Esophagus mucosa (tissue), 1 donor: ENCODE data around the gene WDR18. TPM values are rescaled to one million over a fixed set of nuclear protein-coding genes. Genes with fewer than 3 reads are reported as not detected.

ENCODE experiments used
- ATAC-seq: fragments of 200-7000 bp; cut with Tn5 transposase; one replicate; pipeline ENCODE4 v1.9.1; 2020
- total RNA-seq: library from RNA; stranded (reverse); gene quantifications from one replicate; pipeline ENCODE4 v1.2.4, GENCODE V29; 2023
- donor health status: DM: yes; HTN: yes; CAD: no.

WDR18 gene
- total RNA-seq, 1 donor from 2014 or later = 41.2 TPM

DNA sequence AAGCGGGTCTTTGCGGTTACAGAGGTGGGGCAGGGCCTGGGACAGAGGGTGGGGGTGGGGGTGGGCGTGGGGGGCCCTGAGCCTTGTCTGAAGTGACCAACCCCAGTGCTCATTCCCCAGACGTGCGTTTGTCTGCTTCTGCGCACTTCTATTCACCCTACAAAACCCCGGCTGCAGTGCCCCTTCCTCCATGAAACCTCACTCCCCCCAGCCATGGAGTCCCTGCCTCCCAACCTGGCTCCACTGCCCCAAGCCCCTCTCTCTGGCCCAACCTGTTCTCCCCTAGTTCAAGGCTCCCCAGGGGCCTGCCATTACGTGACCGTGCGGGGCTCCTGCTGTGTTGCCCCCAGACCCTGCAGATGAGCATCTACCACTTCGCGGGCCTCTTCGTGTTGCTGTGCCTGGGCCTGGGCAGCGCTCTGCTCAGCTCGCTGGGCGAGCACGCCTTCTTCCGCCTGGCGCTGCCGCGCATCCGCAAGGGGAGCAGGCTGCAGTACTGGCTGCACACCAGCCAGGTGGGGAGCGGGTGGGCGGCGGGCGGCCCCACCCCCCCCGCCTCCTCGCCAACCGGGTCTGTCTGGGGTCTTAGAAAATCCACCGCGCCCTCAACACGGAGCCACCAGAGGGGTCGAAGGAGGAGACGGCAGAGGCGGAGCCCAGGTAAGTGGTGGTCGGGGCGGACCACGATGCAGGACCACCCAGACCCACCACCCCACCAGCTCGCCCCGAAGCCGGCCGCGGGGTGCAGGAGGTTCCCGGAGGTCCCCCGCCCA is 24.3 kb downstream of the WDR18 start:
- no peak for ATAC-seq

DNA sequence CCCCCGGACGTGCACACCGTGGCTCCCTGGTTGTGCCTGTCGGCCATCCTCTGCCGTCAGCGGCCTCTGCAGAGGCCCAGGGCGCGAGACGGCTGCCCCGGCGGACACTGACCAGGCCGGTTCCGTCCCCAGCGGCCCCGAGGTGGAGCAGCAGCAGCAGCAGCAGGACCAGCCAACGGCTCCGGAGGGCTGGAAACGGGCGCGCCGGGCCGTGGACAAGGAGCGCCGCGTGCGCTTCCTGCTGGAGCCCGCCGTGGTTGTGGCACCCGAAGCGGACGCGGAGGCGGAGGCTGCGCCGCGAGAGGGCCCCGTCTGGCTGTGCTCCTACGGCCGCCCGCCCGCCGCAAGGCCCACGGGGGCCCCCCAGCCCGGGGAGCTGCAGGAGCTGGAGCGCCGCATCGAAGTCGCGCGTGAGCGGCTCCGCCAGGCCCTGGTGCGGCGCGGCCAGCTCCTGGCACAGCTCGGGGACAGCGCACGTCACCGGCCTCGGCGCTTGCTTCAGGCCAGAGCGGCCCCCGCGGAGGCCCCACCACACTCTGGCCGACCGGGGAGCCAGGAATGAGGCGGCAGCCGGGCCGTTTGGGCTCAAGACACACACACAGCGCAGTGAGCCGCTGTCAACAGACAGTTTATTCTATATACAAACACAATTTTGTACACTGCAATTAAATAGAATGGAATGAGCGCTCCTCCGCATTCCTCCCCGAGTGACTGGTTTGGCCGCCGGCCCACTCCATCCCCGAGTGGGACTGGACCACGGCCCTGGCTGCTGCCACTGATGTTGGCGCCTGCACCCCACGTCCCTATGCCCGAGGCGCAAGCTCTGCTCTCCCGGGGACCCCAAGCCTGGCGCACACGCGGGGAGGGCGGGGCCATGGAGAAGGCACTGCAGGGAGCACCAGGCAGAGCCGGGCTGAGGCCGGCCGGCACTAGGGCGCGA is 25.2 kb downstream of the WDR18 start:
- no peak for ATAC-seq

- ATAC-seq = no peak
Observed at GRCh38 chr19:1009981-1010538, 25.9 kb downstream of the WDR18 start.

DNA sequence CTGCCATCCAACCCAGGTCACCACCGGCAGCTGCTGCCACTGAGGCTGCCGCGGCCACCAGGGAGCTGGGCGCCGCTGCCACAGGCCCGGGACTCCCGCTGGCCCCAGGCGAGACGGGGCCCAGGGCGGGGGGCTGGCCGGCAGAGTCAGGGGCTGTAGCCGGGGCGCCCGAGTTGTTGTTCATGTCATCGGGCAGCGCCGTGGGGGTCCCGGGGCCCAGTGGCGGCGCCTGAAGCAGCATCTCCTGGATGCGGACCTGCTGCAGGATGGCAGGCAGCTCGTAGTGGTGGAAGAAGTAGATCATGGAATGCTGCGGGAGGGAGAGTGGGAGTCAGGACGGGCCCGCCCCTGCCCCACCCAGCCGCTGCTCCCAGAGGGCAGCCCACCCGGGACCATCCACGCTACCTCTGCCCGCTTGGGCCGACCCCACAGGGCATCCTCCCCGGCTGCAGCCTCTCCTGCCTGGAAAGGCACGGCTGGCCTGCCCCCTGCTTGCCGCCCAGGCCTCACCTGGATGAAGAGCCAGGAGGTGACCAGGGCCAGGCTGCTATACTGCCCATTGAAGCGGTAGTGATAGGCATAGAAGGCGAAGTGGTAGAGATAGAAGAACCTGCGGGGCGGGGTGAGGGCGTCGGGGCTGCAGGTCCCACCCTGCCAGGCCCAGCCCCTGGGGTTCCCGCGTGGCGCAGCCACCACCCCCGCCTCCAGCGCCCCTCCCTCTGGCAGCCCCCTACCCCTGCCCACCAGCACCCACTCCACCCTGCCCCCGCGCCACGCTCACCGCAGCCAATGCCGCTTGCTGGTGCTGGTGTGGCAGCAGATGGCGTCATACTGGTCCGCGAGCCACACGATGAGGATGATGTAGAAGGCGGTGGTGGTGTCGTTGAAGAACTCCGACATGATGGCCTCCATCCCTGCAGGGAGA is 26.7 kb downstream of the WDR18 start:
- no peak for ATAC-seq

GRCh38 chr19:1011831-1012333 is 27.7 kb downstream of the WDR18 start:
- ATAC-seq = no peak

- ATAC-seq = no peak
Observed at GRCh38 chr19:1012334-1012733, 28.2 kb downstream of the WDR18 start.

GRCh38 chr19:1013218-1013617 is 29.1 kb downstream of the WDR18 start:
- ATAC-seq = no peak

DNA sequence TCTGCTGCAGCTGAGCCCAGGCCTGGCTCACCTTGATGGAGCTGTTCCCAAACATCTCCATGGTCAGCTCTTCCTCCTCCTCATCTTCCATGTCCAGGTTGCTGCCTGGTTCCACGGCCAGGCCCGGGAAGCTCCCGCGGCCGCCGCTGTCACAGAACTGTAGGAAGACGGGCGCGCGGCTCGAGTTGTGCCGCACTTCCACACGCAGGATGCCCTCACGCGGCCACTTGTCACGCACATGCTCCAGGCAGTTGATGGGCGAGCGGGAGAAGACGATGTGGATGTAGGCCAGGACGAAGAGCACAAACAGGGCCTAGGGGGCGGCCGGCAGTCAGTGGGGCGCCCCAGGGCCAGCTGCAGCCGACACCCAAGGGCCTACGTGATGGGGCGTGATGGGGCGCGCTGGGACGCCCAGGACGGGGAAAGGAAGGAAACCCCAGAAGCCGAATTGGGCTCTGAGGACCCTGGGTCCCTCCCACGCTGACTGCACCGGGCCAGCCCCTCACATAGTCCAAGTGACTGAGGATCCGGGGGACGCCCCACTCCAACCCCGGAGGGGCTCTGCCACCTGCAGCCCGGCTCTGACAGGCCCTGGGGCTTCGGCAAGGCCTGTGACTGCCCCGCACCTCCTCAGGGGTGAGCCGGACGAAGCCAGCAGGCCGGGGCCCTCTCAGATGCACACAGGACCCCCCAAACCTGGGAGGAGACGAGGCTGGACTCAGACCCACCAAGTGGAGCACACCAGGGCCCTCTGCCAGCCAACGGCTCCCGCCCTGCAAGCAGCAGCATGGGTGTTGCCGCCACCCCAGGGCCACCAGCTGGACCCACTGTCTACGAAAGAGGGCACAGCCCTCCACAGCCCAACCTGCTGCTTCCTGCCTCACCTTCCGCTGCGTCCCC is 30.3 kb downstream of the WDR18 start:
- ATAC-seq = no peak

GRCh38 chr19:1015061-1015781 is 31.1 kb downstream of the WDR18 start:
- no peak for ATAC-seq

DNA sequence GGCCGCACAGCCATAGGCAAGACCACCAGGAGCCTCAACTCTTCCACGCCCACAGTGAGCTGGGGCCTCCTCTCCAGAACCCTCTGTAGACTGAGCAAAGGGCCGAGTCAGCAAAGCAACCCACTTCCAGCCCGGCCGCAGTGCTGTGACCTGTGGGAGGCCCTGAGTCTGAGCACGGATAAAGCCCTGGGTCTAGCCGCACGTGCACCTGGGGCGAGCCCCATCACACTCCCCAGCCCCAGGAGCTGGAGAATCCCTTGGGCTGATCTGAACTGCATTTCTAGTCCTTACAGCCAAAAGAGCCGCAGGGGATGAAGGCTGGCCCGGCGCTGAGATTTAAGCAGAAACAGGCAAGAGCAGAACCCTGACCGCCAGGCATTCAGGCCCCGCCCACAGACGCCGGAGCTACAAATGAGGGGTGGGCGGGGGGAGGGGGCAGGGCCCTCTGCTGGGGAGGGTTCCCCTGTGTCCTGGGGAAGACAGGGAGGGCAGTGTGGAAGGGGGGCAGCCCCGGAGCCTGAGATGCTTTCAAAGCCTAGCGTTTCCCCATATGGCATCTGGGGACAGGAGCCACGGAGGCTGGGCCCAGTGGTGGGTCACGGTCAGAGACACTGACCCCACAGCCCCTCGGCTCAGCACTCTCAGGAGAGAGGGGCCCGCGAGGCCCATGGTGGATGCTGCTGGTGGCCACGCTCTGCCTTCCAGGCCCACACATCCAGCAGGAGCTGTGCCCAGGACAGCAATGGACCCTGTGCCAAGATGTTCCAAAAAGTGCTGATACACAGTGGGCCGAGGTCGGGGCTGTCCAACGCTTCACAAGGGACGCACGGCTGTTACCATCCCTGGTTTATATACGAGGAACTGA is 31.9 kb downstream of the WDR18 start:
- ATAC-seq = no peak

DNA sequence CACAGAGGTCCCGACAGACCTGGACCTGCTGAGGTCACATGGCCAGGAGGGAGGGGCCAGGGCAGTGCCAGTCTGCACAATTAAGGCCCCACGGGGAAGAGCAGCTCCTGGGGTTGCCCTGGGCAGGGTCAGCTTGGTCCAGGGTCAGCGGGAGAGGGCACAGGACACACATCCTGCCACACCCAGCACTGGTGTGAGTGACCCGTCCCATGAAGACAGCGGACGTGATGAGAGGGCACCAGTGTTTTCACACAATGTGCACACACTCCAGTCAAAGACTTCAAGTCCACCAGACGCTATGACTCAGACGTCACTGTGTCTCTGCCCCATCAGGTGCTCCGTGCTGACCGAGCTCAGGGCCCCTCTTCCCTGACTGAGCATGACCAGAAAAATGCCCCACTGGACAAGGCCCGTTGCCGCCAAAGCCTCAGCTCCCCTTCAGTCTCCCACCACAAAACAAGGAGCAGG is 32.5 kb downstream of the WDR18 start:
- ATAC-seq = peak; percentile 42

- peak; percentile 57 for ATAC-seq
Observed at GRCh38 chr19:1017115-1017905, 33.2 kb downstream of the WDR18 start.

DNA sequence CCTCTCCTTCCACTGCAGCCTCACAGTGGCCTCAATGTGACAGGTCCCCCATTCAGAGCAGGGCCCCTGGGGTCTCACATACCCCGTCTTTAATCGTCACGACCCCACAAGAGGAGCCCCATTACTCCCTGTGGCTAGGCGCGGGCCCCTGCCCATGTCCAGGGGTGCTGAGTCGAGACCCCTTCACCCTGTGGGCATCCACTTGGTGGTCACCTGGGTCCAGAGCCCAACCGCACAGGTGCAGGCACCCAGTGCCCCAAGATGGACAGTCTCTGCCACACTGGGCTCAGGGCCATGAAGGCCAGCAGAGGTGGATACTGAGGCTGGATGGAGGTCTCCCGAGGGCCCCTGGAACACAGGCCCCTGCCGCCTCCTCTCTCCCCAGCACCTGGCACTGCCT is 33.8 kb downstream of the WDR18 start:
- ATAC-seq = no peak

GRCh38 chr19:1018393-1018792 is 34.2 kb downstream of the WDR18 start:
- ATAC-seq = no peak

GRCh38 chr19:1018932-1019615 is 34.9 kb downstream of the WDR18 start:
- ATAC-seq = no peak

- no peak for ATAC-seq
Observed at GRCh38 chr19:1019616-1019961, 35.4 kb downstream of the WDR18 start.

- no peak for ATAC-seq
Observed at GRCh38 chr19:1019980-1020867, 36.1 kb downstream of the WDR18 start.
